ENCODE results near the gene RAB3IL1.

Gene RAB3IL1

GRCh38 chr11:61861634-61862033 is 55.7 kb downstream of the RAB3IL1 start:
- Histone ChIP-seq H3K27ac (ENCODE audit: low read length) (no peak overlapping the region), H3K4me3 (ENCODE audit: low read length) (no peak overlapping the region), H3K4me1 (ENCODE audit: low read length) (no peaks in the 10 kb centered on the region), H3K27me3 (ENCODE audit: low read depth, low read length) (no peaks in the 10 kb centered on the region), H2AFZ (ENCODE audit: low read depth, low read length) (no peak overlapping the region), H3K9ac (ENCODE audit: low read length) (no peak overlapping the region), H4K20me1 (ENCODE audit: insufficient read depth, low read length) (peaks cover 15% of the 10 kb centered on the region), H3K4me2 (ENCODE audit: low read length) (no peak overlapping the region), H3K9me3 (ENCODE audit: insufficient read depth, low read length) (no peaks in the 10 kb centered on the region), H3K36me3 (replicated peaks; ENCODE audit: low read depth, low read length) (peaks cover 73% of the 10 kb centered on the region), H3K79me2 (ENCODE audit: low read length) (no peaks in the 10 kb centered on the region)
- TF ChIP-seq EZH2phosphoT487 (IDR thresholded peaks at IDR 0.05; ENCODE audit: low read depth): no peak
- TF ChIP-seq, protein P1, sequence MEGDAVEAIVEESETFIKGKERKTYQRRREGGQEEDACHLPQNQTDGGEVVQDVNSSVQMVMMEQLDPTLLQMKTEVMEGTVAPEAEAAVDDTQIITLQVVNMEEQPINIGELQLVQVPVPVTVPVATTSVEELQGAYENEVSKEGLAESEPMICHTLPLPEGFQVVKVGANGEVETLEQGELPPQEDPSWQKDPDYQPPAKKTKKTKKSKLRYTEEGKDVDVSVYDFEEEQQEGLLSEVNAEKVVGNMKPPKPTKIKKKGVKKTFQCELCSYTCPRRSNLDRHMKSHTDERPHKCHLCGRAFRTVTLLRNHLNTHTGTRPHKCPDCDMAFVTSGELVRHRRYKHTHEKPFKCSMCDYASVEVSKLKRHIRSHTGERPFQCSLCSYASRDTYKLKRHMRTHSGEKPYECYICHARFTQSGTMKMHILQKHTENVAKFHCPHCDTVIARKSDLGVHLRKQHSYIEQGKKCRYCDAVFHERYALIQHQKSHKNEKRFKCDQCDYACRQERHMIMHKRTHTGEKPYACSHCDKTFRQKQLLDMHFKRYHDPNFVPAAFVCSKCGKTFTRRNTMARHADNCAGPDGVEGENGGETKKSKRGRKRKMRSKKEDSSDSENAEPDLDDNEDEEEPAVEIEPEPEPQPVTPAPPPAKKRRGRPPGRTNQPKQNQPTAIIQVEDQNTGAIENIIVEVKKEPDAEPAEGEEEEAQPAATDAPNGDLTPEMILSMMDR (IDR thresholded peaks at IDR 0.05; ENCODE audit: low read depth, low read length): no peak

- no peaks in the 10 kb centered on the region for H3K9me3 ChIP-seq (ENCODE audit: insufficient read depth, low read length)
- TF ChIP-seq, protein P1 (IDR thresholded peaks at IDR 0.05; ENCODE audit: low read depth, low read length): no peak
- TF ChIP-seq EZH2phosphoT487 (IDR thresholded peaks at IDR 0.05; ENCODE audit: low read depth): no peak
- H2AFZ ChIP-seq (ENCODE audit: low read depth, low read length): no peak overlapping the region
- H3K36me3 ChIP-seq (replicated peaks; ENCODE audit: low read depth, low read length): peaks cover 72% of the 10 kb centered on the region
- no peaks in the 10 kb centered on the region for H3K4me1 ChIP-seq (ENCODE audit: low read length)
- H3K4me2 ChIP-seq (ENCODE audit: low read length): no peak overlapping the region
- no peak overlapping the region for H3K4me3 ChIP-seq (ENCODE audit: low read length)
- no peaks in the 10 kb centered on the region for H3K27me3 ChIP-seq (ENCODE audit: low read depth, low read length)
- no peak overlapping the region for H3K27ac ChIP-seq (ENCODE audit: low read length)
- no peaks in the 10 kb centered on the region for H3K79me2 ChIP-seq (ENCODE audit: low read length)
- H4K20me1 ChIP-seq (ENCODE audit: insufficient read depth, low read length): peaks cover 12% of the 10 kb centered on the region; the same call in 1 of the 2 replicates
- no peak overlapping the region for H3K9ac ChIP-seq (ENCODE audit: low read length)
Measured at GRCh38 chr11:61860054-61860903, 57.1 kb downstream of the RAB3IL1 start.

DNA sequence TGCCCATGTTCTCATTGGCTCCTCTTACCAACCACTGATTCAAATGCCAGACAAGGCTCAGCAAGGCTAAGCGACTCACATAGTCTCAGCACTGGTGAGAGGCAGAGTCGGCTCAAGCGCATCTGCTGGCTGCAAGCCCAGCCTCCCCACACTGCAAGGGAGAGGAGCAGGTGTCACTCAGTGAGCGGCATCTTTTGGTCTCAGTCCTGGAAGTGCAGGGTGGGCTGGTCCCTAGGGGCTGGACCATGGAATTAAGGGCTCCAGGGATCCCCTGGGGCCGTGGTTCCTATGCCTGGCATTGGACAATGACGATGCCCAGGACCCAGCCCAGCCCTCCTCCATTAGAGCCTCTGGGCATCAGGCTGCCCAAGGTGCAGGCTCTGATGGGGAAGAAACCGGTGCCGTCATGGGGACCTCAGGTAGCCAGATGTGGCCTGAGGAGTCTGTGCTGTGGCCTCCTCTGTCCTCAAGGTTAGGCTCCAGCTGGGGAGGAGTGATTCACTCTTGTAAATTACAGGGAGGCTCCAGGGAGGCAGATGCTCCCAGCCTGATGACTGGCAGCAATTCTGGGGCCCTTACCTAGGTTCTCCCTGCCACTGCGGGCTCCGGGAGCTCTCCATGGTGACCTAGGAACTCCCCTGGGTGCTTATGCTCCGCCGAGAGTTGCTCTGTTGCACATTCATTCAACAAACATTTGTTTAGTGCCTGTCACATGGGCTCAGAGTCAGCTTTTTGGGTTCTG is 61.3 kb downstream of the RAB3IL1 start:
- Histone ChIP-seq H3K36me3 (replicated peaks; ENCODE audit: low read depth, low read length) (peaks cover 75% of the 10 kb centered on the region), H3K4me1 (ENCODE audit: low read length) (no peaks in the 10 kb centered on the region), H3K9ac (ENCODE audit: low read length) (no peak overlapping the region), H3K9me3 (ENCODE audit: insufficient read depth, low read length) (no peaks in the 10 kb centered on the region), H3K27me3 (ENCODE audit: low read depth, low read length) (no peaks in the 10 kb centered on the region), H4K20me1 (ENCODE audit: insufficient read depth, low read length) (peaks cover 11% of the 10 kb centered on the region; the same call in 1 of the 2 replicates), H2AFZ (ENCODE audit: low read depth, low read length) (no peak overlapping the region), H3K4me2 (ENCODE audit: low read length) (no peak overlapping the region), H3K27ac (ENCODE audit: low read length) (no peak overlapping the region), H3K4me3 (ENCODE audit: low read length) (no peak overlapping the region), H3K79me2 (ENCODE audit: low read length) (no peaks in the 10 kb centered on the region)
- no peak for TF ChIP-seq EZH2phosphoT487 (IDR thresholded peaks at IDR 0.05; ENCODE audit: low read depth)
- TF ChIP-seq, protein P1 (IDR thresholded peaks at IDR 0.05; ENCODE audit: low read depth, low read length): no peak

All from OCI-LY3 (cell line).